K562 (cell line): Measurements from ENCODE around the gene PRDX2. TPM values are rescaled to one million over a fixed set of nuclear protein-coding genes. Genes with fewer than 3 reads are reported as not detected.
A peak's percentile ranks its signal among the peaks of the same experiment; 100 is the strongest.

Source experiments
- CREB5 ChIP-seq: fragments of 250-450 bp; sonication (Bioruptor Pico); IDR thresholded peaks from 2 replicates; pipeline ENCODE4 v1.5.0; 2020; ENCODE audit warnings: mild to moderate bottlenecking
- E2F5 ChIP-seq: sonication (generic); formaldehyde crosslinking; IDR thresholded peaks from 2 replicates; pipeline ENCODE4 v1.8.0; 2022; ENCODE audit warnings: mild to moderate bottlenecking, missing genetic modification reagents
- ESRRA ChIP-seq: fragments of 450-650 bp; IDR thresholded peaks from 2 replicates; pipeline ENCODE4 v1.6.1; 2014; ENCODE audit warnings: low read depth, mild to moderate bottlenecking, moderate library complexity, borderline replicate concordance
- ETV1 ChIP-seq: fragments of 450-650 bp; conservative IDR thresholded peaks from 2 replicates; pipeline ENCODE4 v1.6.1; 2016; ENCODE audit warnings: missing genetic modification characterization, control low read depth, low read depth, missing compliant biosample characterization
- HNRNPH1 ChIP-seq: fragments of 200-400 bp; formaldehyde crosslinking; optimal IDR thresholded peaks from 2 replicates; pipeline ENCODE3; 2017; ENCODE audit warnings: low read depth, mild to moderate bottlenecking, low read length, moderate library complexity
- NONO ChIP-seq, 2 experiments: fragments of 200-400 bp in 1 of 2; fragments of 450-650 bp in 1 of 2; formaldehyde crosslinking in 1 of 2; IDR thresholded peaks; 2 replicates each; pipeline ENCODE4 v1.6.1; 2017; ENCODE audit warnings: low read depth in 2 of 2, mild to moderate bottlenecking in 2 of 2, moderate library complexity in 2 of 2, low read length in 1 of 2
- NUFIP1 ChIP-seq: fragments of 450-650 bp; IDR thresholded peaks from 2 replicates; pipeline ENCODE4 v1.6.1; 2018; ENCODE audit not compliant: partially characterized antibody
- PPARD ChIP-seq: fragments of 250-450 bp; sonication (Bioruptor Pico); IDR thresholded peaks from 2 replicates; pipeline ENCODE4 v1.8.0; 2022; ENCODE audit warnings: inconsistent platforms, mild to moderate bottlenecking, moderate library complexity
- RNF2 ChIP-seq: sonication (generic); IDR thresholded peaks from 2 replicates; pipeline ENCODE4 v1.6.1; 2016
- XRCC5 ChIP-seq: fragments of 200-400 bp; formaldehyde crosslinking; IDR thresholded peaks from 2 replicates; pipeline ENCODE4 v1.6.1; 2017; ENCODE audit warnings: low read depth, mild to moderate bottlenecking, low read length
- ZBTB40 ChIP-seq, 2 experiments: fragments of 450-650 bp in 1 of 2; sonication (generic) in 1 of 2; formaldehyde crosslinking in 1 of 2; IDR thresholded peaks; 2 replicates each; pipeline versions ENCODE4 v1.7.1 to v1.9.0; 2016 to 2022; ENCODE audit warnings: inconsistent platforms in 1 of 2, mild to moderate bottlenecking in 1 of 2, missing genetic modification reagents in 1 of 2
- ZNF12 ChIP-seq: sonication (generic); formaldehyde crosslinking; IDR thresholded peaks from 2 replicates; pipeline ENCODE4 v1.4.0; 2020; ENCODE audit warnings: mild to moderate bottlenecking, missing genetic modification reagents
- polyA plus RNA-seq, 8 experiments: library from polyadenylated mRNA; depleted of rRNA in 4 of 8; stranded (reverse) in 5 of 8; unstranded in 3 of 8; fragments of >200 nt; fragmentation: Nextera tagmentation in 2 of 8; fragmentation: Illumina TruSeq in 1 of 8; extraction: Ambion mirVana in 2 of 8; extraction: Trizol in 1 of 8; gene quantifications; 2 replicates each; pipeline versions ENCODE4 v1.2.1 to v1.2.3, GENCODE V29; 2011 to 2014; ENCODE audit warnings: inconsistent platforms in 1 of 8, missing spikeins in 1 of 8
- total RNA-seq, 7 experiments: library from RNA; depleted of rRNA in 6 of 7; stranded (reverse); fragments of >200 nt in 6 of 7; fragmentation: Illumina TruSeq in 2 of 7; extraction: Trizol in 2 of 7; gene quantifications; 2 replicates each; pipeline versions ENCODE4 v1.2.1 to v1.2.3, GENCODE V29; 2011 to 2021; ENCODE audit warnings: low replicate concordance in 1 of 7

Gene PRDX2
- total and polyA plus RNA-seq, 9 of the 15 experiments (the other 6 are each of a cell fraction or from before 2014, with no cell fraction given): 206 to 1,183 (median 415) TPM

- TF ChIP-seq ESRRA (peak; percentile 66; the same call in 1 of the 2 replicates), XRCC5 (peak; percentile 71; the same call in 1 of the 2 replicates), PPARD (CRISPR knock-in tag) (no peak), RNF2 (peak; percentile 85), HNRNPH1 (no peak), ZBTB40 (IDR thresholded peaks at IDR 0.05) (peak; percentile 84), ZBTB40 (CRISPR knock-in tag; IDR thresholded peaks at IDR 0.05) (no peak), E2F5 (CRISPR knock-in tag) (peak; percentile 85; the same call in 1 of the 2 replicates), ZNF12 (0 out of 2 replicates have a peak, but pooled peaks have one; percentile 65), NUFIP1 (peak; percentile 70), ETV1 (peak; percentile 93), CREB5 (no peak), NONO (IDR thresholded peaks at IDR 0.05; ENCODE audit: low read depth in 2 of 2, low read length in 1 of 2) (peak in 1 of 2 experiments; percentile 99; a peak in 2 of 4 replicates)
These were observed 11.5 kb downstream of the PRDX2 start (continued) for GRCh38 chr19:12789904-12790619.
